Epithelial cell of esophagus (primary cell): Measurements from ENCODE around the gene OR10C1.

Experiments used
- DNase-seq: peaks from one replicate; pipeline ENCODE4 v3.0.0; 2010; ENCODE audit warnings: low read depth
- H3K4me3 ChIP-seq: 2 replicates; pipeline ENCODE4 v1.5.1; 2011; ENCODE audit warnings: mild to moderate bottlenecking, low read length, control low read depth
- TF ChIP-seq, protein P1 (sequence below): IDR thresholded peaks from 2 replicates; pipeline ENCODE4 v1.5.1; 2011; ENCODE audit warnings: low read depth, mild to moderate bottlenecking, low read length, control low read depth, inconsistent platforms; ENCODE audit not compliant: insufficient read depth; ENCODE audit errors: missing control alignments

OR10C1 gene, protein sequence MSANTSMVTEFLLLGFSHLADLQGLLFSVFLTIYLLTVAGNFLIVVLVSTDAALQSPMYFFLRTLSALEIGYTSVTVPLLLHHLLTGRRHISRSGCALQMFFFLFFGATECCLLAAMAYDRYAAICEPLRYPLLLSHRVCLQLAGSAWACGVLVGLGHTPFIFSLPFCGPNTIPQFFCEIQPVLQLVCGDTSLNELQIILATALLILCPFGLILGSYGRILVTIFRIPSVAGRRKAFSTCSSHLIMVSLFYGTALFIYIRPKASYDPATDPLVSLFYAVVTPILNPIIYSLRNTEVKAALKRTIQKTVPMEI

DNA sequence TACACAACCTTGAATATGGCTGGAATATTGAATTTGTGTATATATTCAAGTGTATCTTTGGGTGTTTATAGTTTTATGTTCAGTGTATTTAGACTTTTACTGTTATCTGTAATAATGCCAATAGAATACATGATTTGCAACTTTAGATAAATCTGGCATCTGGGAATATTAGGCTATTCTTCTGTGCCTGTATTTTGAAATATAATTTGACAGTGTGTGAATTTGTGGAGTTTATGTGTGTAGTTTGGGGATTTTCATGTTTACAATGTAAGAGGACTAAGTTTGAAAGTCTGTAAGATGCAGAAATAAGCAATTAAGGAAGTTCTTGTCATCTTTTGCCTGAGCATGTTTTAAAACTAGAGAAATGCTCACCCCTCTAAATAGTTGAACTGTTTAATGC is at the start of gene OR10C1:
Gene OR10C1 (plus strand): TSS at position 301 of the 400 bp plus-strand sequence. CDS start 710 bp downstream, outside the sequence.
- TF ChIP-seq, protein P1, sequence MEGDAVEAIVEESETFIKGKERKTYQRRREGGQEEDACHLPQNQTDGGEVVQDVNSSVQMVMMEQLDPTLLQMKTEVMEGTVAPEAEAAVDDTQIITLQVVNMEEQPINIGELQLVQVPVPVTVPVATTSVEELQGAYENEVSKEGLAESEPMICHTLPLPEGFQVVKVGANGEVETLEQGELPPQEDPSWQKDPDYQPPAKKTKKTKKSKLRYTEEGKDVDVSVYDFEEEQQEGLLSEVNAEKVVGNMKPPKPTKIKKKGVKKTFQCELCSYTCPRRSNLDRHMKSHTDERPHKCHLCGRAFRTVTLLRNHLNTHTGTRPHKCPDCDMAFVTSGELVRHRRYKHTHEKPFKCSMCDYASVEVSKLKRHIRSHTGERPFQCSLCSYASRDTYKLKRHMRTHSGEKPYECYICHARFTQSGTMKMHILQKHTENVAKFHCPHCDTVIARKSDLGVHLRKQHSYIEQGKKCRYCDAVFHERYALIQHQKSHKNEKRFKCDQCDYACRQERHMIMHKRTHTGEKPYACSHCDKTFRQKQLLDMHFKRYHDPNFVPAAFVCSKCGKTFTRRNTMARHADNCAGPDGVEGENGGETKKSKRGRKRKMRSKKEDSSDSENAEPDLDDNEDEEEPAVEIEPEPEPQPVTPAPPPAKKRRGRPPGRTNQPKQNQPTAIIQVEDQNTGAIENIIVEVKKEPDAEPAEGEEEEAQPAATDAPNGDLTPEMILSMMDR = no peak
- no peak within 1 kb of the TSS for H3K4me3 ChIP-seq
- no peak for DNase-seq

DNA sequence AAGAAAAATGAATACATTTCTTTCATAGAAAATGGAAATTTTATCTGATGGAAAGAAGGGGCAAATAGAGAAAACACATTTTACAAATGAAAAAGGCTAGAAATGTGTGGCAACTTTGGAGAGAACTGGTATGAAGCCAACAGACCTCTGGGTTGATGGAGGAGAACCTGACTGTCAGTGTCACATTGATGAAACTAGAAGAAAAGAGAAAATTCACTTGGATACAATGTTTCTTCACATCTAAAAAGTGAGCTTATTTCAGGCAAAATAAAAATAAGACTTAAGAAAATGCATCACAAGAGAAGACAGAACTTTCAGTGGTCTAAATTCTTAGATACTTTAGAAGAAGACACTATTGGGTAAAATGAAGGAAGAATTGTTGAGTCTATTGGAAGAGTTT is 43.8 kb upstream of the OR10C1 start, which contains the start of gene OR12D2:
Gene OR12D2 (plus strand): TSS at position 301 of the 400 bp plus-strand sequence. CDS start 1,069 bp downstream, outside the sequence.
- DNase-seq = no peak
- H3K4me3 ChIP-seq = no peak within 1 kb of the TSS
- TF ChIP-seq, protein P1 = no peak

DNA sequence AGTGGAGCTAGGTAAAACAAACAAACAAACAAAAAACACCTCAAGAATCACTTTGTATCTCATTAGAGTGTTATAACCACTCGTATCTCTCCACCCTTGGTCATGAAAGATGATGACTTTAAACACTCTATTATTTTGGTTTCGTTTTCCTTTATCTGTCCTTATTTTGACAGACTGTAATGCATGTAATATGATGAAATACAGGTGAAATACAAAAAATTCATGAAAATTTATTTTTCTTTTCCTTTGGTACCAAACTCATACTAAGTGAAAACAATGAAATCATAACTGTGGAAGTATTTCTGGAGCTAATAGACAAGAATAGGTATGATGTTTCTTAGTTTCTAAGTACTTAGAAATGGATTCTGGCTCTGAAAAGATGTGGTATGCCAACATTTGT is 39.6 kb upstream of the OR10C1 start:
- DNase-seq = no peak
- no peak overlapping the region for H3K4me3 ChIP-seq
- TF ChIP-seq, protein P1 = no peak

DNA sequence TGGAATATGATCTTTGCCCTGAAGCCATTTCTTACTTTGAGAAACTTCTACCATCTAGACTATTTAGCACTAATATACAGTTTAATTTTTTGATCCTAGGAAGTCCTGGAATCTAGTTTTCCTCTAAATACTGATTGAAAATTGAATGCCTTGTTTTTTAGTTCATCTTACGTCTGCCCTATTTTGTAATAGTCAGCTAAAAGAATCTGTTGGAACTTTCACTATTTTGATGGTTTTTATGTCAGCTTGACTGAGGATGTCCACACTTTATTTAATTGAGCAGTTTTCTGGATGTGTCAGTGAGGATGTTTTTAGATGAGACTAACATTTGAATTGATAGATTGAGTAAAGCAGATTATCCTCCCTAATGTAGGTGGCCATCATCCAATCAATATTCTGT is 35.3 kb upstream of the OR10C1 start:
- DNase-seq = no peak
- no peak overlapping the region for H3K4me3 ChIP-seq
- TF ChIP-seq, protein P1 = no peak

DNA sequence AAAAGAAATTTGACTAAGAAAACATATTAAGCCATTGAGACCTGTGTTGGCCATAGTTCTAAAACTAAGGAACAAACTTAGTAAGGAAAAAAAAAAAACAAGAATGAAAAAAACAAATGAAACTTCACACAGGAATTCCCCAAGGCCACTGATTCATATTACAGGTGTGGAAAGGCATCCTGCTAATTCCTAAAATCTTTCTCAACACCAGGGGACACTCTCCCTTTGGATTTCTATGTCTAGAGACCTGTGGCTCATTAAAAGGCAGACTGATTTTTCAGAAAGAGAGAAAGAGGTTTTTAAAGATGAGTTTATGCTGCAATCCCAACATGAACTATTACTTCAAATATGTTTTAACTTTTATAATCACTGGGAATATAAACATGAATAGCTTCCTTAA is 24.5 kb upstream of the OR10C1 start, which contains the start of gene OR12D1:
Gene OR12D1 (plus strand): TSS at position 341 of the 400 bp plus-strand sequence.
- no peak within 1 kb of the TSS for H3K4me3 ChIP-seq
- DNase-seq = peak; percentile 66
- TF ChIP-seq, protein P1 = peak; percentile 46

DNA sequence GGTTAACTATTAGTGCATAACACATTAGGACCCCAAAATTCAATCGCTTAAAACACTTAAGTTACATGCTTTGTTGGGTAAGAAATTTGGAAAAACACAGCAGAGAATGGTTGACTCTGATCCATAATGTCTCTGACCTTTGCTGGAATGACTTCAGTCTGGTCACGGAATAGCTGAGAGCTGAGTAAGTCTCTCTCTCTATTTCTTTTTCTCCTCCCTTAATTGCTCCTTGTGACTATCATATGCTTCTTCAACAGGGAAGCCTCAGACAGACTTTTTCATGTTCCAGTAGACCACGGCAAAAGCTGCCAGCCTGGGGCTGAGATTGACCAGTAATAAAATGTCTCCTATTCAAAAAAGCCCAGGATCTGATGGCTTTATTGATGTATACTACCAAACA is 19.6 kb upstream of the OR10C1 start:
- TF ChIP-seq, protein P1 = no peak
- no peak overlapping the region for H3K4me3 ChIP-seq
- DNase-seq = no peak

DNA sequence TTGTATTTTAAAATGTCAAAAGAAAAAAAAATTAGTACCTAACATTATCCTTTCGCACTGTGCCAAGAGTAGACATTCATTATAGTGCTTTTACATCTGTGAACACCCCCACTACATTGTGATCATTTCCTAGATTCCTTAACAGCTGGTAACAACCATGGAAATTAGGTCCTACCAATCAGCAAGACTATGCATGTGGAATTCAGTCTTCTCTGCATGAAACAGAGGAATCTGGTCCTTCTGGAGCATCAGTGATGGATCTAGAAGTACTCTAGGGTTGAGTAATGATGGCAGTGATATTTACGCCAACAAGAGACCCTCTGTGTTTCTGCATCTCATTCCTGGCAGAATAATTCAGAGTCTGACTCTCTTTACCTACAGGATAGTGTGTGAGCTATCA is 14.9 kb upstream of the OR10C1 start:
- TF ChIP-seq, protein P1 = no peak
- H3K4me3 ChIP-seq = no peak overlapping the region
- DNase-seq = no peak
